ENCODE measurements around the gene ZFPM1. TPM values are rescaled to one million over a fixed set of nuclear protein-coding genes. Genes with fewer than 3 reads are reported as not detected.
A peak's percentile ranks its signal among the peaks of the same experiment; 100 is the strongest.

Gene ZFPM1
- polyA plus RNA-seq, 1 experiment: 0.20 TPM

DNA sequence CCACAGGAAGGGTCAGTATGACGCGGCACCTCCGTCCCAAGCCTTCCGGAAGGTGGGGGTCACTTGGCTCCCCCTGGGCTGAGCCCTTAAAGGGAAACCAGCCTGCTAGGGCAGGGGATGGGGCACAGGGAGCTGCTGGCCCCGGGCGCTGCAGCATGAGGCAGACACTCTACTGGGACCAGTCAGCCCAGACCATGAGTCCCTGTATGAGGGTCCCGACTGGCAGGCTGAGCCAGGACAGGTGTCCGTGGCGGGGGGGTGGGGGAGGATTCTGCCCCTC is 73.8 kb downstream of the ZFPM1 start:
- Histone ChIP-seq H3K4me3 (ENCODE audit: low read depth, low read length) (no peak overlapping the region), H3K9me3 (ENCODE audit: control insufficient read depth, insufficient read depth, low read length) (no peaks in the 10 kb centered on the region; the same call in 1 of the 2 replicates), H3K27me3 (ENCODE audit: control insufficient read depth, insufficient read depth, low read length) (no peaks in the 10 kb centered on the region), H3K27ac (ENCODE audit: low read depth, low read length) (no peak overlapping the region)
- CTCF ChIA-PET: no interaction called here
- no peak for DNase-seq (ENCODE audit: low read depth, low spot score)
- TF ChIP-seq, protein P1, sequence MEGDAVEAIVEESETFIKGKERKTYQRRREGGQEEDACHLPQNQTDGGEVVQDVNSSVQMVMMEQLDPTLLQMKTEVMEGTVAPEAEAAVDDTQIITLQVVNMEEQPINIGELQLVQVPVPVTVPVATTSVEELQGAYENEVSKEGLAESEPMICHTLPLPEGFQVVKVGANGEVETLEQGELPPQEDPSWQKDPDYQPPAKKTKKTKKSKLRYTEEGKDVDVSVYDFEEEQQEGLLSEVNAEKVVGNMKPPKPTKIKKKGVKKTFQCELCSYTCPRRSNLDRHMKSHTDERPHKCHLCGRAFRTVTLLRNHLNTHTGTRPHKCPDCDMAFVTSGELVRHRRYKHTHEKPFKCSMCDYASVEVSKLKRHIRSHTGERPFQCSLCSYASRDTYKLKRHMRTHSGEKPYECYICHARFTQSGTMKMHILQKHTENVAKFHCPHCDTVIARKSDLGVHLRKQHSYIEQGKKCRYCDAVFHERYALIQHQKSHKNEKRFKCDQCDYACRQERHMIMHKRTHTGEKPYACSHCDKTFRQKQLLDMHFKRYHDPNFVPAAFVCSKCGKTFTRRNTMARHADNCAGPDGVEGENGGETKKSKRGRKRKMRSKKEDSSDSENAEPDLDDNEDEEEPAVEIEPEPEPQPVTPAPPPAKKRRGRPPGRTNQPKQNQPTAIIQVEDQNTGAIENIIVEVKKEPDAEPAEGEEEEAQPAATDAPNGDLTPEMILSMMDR (IDR thresholded peaks at IDR 0.05; ENCODE audit: low read depth, low read length): no peak
- POLR2A ChIA-PET: no interaction called here

DNA sequence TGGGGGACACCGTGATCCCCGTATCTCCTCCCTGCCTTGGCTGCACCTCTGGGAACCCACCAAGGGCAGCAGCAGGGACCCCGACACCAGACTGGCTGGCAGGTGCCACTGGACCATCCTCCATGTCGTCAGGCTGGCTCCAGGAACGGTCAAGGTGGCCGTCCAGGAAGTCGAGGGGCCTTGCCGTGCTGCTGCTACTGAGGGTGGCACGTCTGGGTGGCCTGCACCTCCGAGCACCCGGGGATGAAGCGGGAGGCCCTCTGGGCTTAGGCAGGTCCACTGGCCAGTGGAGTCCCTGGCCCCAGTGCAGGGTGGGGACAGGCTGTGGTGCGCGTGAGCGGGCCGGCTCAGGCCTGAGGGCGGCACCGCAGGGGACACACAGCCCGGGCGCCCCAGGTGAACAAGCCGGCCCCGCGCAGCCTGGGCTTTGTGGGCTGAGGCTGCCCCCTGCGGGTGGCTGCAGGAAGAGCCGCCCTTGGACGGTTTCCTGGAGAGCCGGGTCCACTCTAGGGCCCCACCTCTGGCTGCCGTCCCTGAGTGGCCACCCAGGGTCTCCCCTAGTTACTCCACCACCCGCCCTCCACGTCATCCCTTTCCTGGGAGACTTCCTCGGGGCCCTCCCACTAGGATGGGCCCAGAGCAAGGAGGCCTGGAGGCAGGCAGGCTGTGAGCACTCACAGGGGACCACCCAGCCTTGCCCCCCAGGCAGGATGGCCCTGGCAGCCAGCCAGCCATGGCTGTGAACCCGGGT is 74.3 kb downstream of the ZFPM1 start:
- Histone ChIP-seq H3K4me3 (ENCODE audit: low read depth, low read length) (no peak overlapping the region), H3K27me3 (ENCODE audit: control insufficient read depth, insufficient read depth, low read length) (no peaks in the 10 kb centered on the region), H3K9me3 (ENCODE audit: control insufficient read depth, insufficient read depth, low read length) (no peaks in the 10 kb centered on the region; the same call in 1 of the 2 replicates), H3K27ac (ENCODE audit: low read depth, low read length) (no peak overlapping the region)
- CTCF ChIA-PET: no interaction called here
- peak; percentile 10 for DNase-seq (ENCODE audit: low read depth, low spot score)
- TF ChIP-seq, protein P1 (IDR thresholded peaks at IDR 0.05; ENCODE audit: low read depth, low read length): peak; percentile 85
- POLR2A ChIA-PET: no interaction called here

DNA sequence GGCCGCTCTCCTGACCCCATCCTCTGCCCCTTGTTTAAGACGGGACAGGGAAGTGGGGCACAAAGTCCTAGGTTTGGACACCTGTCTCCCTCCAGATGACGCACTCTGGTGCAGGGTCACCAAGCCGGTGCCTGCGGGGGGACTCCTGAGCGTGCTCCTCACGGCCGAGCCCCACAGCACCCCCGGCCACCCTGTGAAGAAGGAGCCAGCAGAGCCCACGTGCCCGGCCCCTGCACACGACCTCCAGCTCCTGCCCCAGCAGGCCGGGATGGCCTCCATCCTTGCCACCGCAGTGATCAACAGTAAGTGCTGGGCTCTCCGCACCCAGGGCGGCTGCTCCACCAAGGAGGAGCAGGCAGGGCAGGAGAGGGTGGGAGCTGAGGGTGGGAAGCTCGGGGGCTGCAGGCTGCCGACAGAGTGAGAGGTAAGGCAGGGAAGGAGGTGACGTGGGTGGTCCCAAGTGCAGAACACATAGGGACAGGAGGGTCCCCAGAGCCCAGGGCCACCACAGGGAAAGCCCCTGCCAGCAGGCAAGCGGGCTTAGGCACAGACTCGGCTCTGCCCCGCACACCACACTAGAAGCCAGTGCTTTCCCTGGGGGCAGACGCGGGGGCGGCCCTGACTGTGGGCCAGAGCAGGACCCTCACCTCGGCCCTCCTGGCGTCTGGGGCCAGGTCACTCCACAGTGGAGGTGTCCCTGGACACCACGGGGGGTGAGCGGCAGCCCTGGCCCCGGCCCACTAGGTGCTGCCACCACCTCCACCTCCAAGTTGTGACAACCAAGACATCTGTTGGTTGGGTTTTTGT is 75.1 kb downstream of the ZFPM1 start:
- ChIA-PET POLR2A (no interaction called here), CTCF (no interaction called here)
- Histone ChIP-seq H3K9me3 (ENCODE audit: control insufficient read depth, insufficient read depth, low read length) (no peaks in the 10 kb centered on the region; the same call in 1 of the 2 replicates), H3K4me3 (ENCODE audit: low read depth, low read length) (no peak overlapping the region), H3K27ac (ENCODE audit: low read depth, low read length) (no peak overlapping the region), H3K27me3 (ENCODE audit: control insufficient read depth, insufficient read depth, low read length) (no peaks in the 10 kb centered on the region)
- TF ChIP-seq, protein P1 (IDR thresholded peaks at IDR 0.05; ENCODE audit: low read depth, low read length): no peak
- no peak for DNase-seq (ENCODE audit: low read depth, low spot score)

DNA sequence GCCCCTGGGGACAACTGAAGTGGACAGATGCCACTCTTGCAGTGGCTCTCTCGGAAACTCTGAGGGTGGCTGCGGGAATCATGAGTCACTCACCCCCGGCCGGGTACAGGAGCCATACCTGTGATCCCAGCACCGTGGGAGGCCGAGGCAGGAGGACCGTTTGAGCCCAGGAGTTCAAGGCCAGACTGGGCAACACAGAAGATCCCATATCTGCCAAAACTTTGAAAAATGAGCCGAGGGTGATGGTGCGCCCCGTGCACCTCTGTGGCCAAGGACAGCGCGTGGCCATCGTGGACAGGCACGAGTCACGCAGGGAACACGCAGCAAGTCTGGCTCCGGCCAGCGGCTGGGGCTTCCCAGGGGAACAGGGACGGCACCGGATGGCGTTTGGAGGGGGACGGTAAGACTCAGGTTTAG is 75.8 kb downstream of the ZFPM1 start:
- no peaks in the 10 kb centered on the region for H3K27me3 ChIP-seq (ENCODE audit: control insufficient read depth, insufficient read depth, low read length)
- H3K4me3 ChIP-seq (ENCODE audit: low read depth, low read length): no peak overlapping the region
- no peak for DNase-seq (ENCODE audit: low read depth, low spot score)
- ChIA-PET POLR2A (no interaction called here), CTCF (no interaction called here)
- TF ChIP-seq, protein P1 (IDR thresholded peaks at IDR 0.05; ENCODE audit: low read depth, low read length): no peak
- H3K9me3 ChIP-seq (ENCODE audit: control insufficient read depth, insufficient read depth, low read length): no peaks in the 10 kb centered on the region; the same call in 1 of the 2 replicates
- H3K27ac ChIP-seq (ENCODE audit: low read depth, low read length): no peak overlapping the region

DNA sequence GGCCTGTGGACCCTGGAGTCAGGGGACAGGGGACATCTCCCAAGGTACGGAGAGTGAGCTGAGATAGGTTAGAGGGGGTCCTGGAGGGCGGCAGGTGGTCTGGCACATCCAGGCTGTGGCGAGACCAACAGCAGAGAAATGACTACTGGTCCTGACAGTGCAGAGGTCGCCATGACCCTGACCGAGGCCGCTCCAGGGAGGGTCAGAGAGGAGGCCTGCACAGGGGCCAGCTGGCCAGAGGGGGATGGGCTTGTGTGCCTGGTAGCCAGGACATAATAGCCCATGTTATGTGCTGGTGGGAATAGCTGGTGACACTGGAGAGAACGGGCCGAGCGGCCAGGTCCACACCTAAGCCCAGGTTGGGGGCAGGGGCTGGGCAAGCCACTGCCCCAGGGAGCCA is 76.5 kb downstream of the ZFPM1 start:
- Histone ChIP-seq H3K4me3 (ENCODE audit: low read depth, low read length) (no peak overlapping the region), H3K27me3 (ENCODE audit: control insufficient read depth, insufficient read depth, low read length) (no peaks in the 10 kb centered on the region), H3K27ac (ENCODE audit: low read depth, low read length) (no peak overlapping the region), H3K9me3 (ENCODE audit: control insufficient read depth, insufficient read depth, low read length) (no peaks in the 10 kb centered on the region; the same call in 1 of the 2 replicates)
- no peak for DNase-seq (ENCODE audit: low read depth, low spot score)
- CTCF ChIA-PET: no interaction called here
- POLR2A ChIA-PET: no interaction called here
- TF ChIP-seq, protein P1 (IDR thresholded peaks at IDR 0.05; ENCODE audit: low read depth, low read length): no peak

Measured in AG04450 (cell line).